ENCODE results near the gene GMPPA.
A peak's percentile ranks its signal among the peaks of the same experiment; 100 is the strongest.

GMPPA gene

DNA sequence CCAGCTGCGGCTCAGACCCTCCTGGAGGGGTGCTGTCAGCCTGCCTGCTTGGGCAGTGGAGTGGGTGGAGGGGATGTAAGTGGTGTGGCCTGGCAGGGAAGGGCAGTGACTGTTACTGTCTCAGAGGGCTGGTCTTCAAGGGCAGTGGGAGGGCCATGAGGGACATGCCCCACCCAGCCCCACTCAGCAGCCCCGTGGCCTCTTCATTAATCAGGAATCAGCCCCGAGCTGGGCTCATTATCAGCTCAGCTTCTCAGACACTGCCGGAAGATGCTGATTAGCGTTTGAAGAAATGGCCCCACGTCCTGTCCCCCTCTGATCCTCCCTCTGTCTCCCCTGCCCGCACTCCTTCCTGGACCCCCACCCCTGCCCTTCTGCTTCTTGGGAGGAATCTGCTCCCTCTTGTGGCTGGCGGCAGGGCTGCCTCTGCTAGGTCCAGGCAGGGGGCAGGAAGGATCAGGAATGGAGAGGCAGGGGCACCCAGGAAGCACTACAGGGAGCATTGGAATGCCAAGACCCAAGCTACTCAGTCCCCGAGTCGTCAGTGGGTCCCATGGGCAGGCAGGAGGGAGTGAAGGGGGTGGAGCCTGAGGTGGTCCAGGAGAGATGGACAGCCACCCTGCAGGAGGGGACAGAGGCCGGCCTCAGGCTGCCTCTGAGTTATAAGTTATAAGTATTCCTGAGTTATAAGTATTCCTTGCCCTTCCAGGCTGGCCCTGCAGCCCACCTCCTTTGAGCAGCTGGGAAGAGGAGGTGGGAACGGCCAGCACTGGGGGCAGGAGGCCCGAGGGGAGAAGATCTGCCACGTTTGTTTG is 22.6 kb downstream of the GMPPA start:
- TF ChIP-seq POLR2A (IDR thresholded peaks at IDR 0.05; ENCODE audit: low read length) = no peak
- no peak for TF ChIP-seq GATA1 (IDR thresholded peaks at IDR 0.05; ENCODE audit: low read depth, low read length)
- DNase-seq = peak; percentile 83 to 94

DNA sequence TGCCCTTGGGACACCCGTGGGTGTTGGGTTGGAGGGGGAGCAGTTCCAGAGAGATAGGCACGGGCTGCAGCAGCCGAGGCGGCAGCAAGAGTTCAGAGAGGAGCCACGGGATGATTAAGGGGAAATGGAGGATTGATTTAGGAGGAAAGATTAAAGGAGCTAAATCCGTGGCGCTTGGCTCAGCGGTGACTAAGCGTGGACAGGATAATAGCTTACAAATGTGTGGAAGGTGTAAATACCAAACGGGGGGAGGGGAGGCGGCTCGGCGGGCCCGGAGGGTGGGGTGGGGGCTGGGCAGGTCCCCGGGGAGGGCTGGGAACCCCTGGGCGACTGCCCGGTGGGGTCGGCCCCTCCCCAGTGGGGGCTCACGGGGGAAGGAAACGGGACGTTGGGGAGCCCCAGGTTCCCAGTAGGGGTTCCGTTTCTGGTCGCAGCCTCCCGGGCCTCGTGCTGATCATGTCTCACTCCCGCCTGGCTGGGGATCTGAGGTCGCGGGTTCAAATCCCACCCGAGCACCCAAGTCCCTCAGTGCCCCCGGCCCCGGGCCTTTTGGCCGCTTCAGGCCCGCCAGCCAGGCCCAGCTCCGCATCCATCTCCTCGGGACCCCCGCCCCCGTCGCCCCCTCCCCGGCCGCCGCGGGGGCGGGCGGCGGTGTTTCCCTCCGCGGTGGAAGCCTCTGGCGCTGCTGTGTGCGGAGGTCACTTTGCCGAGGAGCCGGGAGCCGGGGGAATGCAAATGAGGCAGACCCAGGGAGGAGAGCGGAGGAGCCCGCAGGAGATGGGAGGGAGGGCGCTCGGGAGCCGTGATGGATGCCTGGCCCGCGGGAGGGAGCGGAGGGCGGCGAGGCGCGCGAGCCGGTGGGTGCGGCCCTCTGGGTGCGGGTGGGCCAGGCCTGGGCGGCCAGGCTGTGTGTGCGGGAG is 23.7 kb downstream of the GMPPA start:
- TF ChIP-seq GATA1 (IDR thresholded peaks at IDR 0.05; ENCODE audit: low read depth, low read length) (no peak), POLR2A (IDR thresholded peaks at IDR 0.05; ENCODE audit: low read length) (no peak)
- DNase-seq = peak; percentile 61 to 77

- TF ChIP-seq POLR2A (IDR thresholded peaks at IDR 0.05; ENCODE audit: low read length) (no peak), GATA1 (IDR thresholded peaks at IDR 0.05; ENCODE audit: low read depth, low read length) (no peak)
- peak; percentile 38 to 44 for DNase-seq
Observed at GRCh38 chr2:219523031-219523671, 24.5 kb downstream of the GMPPA start.

DNA sequence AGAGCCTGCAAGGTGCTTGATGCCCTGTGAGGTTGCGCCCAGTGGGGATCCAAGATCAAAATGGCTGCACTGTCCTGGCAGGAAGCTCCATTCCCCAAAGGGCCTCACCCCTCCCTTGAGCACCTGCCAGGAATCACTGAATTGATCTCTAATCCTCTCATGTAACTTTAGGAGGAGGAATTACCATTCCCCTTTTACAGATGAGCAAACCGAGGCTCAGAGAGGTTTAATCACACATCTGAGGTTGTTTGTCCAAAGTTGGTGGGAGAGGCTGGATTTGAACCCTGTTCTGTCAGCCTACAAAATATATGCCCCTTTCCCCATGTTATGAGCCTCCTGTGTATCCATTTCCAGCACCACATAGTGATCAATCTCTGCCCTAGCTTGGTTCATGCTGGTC is 26.1 kb downstream of the GMPPA start:
- no peak for DNase-seq
- TF ChIP-seq POLR2A (IDR thresholded peaks at IDR 0.05; ENCODE audit: low read length) (no peak), GATA1 (IDR thresholded peaks at IDR 0.05; ENCODE audit: low read depth, low read length) (no peak)

GRCh38 chr2:219525533-219526232 is 27.0 kb downstream of the GMPPA start:
- peak; percentile 84 to 88 for DNase-seq
- TF ChIP-seq POLR2A (IDR thresholded peaks at IDR 0.05; ENCODE audit: low read length) = no peak
- TF ChIP-seq GATA1 (IDR thresholded peaks at IDR 0.05; ENCODE audit: low read depth, low read length) = peak; percentile 78

GRCh38 chr2:219526320-219527075 is 27.8 kb downstream of the GMPPA start:
- TF ChIP-seq GATA1 (IDR thresholded peaks at IDR 0.05; ENCODE audit: low read depth, low read length) (no peak), POLR2A (IDR thresholded peaks at IDR 0.05; ENCODE audit: low read length) (no peak)
- no peak for DNase-seq

- TF ChIP-seq POLR2A (IDR thresholded peaks at IDR 0.05; ENCODE audit: low read length) (no peak), GATA1 (IDR thresholded peaks at IDR 0.05; ENCODE audit: low read depth, low read length) (no peak)
- DNase-seq = no peak
Observed at GRCh38 chr2:219527076-219527394, 28.3 kb downstream of the GMPPA start.

GRCh38 chr2:219527472-219527871 is 28.8 kb downstream of the GMPPA start:
- DNase-seq = no peak

DNA sequence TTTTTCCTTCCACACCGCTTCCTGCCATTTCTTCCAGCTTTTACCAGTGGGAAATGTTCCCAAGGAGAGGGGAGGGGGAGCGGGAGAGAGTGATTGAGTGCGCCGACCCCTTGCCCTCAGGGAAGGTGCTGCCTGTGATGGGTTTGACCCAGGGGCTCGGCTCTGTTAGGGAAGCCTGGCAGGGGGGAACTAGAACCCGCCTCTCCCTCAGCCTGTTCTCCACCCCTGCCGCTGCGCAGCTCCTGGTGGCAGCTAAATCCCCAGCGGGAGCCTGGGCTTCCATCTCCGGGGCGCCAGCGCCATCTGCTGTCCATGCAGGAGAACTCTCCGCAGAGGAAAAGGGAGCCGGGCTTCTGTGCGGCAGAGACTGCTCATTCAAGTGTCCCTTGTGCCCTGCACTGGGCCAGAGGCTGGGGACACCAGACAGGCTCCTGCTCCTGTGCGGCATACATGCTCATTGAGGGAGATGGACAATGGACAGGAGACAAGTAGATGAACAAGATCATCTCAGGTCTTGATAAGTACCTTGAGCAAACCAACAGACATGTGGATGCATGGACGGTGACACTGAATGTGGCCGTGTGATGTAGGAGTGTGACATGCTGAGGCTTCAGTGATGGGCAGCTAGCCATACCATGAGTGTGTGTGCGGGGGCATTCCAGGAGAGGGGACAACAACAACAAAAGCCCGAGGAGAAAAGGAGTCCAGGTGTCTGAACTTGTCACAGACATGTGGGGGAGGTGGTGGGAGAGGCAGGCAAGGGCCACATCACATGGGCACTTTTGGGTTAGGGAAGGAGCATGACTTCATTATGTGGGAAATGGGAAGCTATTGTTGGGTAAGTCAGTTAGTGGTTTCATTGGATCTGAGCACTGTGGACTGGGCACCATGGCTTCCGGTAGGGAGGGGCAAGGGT is 31.6 kb downstream of the GMPPA start:
- DNase-seq = peak; percentile 88 to 93
- TF ChIP-seq POLR2A (IDR thresholded peaks at IDR 0.05; ENCODE audit: low read length) (no peak), GATA1 (IDR thresholded peaks at IDR 0.05; ENCODE audit: low read depth, low read length) (no peak)

More at GRCh38 chr2:219527472-219527871, 28.8 kb downstream of the GMPPA start:
- no peak for TF ChIP-seq GATA1 (IDR thresholded peaks at IDR 0.05; ENCODE audit: low read depth, low read length)
- TF ChIP-seq POLR2A (IDR thresholded peaks at IDR 0.05; ENCODE audit: low read length) = no peak

DNA sequence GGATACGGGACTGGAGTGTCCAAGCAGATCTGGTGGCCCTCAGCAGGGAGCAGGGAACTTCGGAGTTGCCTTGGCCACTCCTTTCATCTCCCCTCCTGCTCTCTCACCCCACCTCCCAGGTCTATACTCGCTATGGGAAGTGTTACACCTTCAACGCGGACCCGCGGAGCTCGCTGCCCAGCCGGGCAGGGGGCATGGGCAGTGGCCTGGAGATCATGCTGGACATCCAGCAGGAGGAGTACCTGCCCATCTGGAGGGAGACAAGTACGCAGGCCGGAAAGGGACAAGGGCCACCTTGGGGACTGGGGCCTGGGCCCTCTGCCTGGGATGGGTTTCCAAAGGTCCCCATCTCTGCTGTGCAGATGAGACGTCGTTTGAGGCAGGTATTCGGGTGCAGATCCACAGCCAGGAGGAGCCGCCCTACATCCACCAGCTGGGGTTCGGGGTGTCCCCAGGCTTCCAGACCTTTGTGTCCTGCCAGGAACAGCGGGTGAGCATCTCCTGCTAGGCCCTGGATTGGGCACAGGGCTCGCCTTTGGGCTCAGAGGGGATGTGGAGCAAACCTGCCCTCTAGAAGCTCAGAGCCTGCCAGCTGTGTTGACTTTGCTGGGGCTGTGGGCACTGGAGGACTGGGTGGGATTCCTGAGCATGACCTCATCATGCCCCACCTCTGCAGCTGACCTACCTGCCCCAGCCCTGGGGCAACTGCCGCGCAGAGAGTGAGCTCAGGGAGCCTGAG is 33.1 kb downstream of the GMPPA start:
- no peak for TF ChIP-seq POLR2A (IDR thresholded peaks at IDR 0.05; ENCODE audit: low read length)
- no peak for TF ChIP-seq GATA1 (IDR thresholded peaks at IDR 0.05; ENCODE audit: low read depth, low read length)
- no peak for DNase-seq

DNA sequence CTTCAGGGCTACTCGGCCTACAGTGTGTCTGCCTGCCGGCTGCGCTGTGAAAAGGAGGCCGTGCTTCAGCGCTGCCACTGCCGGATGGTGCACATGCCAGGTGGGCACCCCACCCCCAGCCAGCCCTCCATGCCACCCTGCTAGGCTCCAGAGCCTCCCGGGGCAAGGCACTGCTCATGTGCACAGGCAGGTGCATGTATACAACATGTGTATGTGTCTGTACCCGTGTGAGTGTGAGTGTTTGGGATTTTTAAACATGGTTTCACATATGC is 33.6 kb downstream of the GMPPA start:
- TF ChIP-seq POLR2A (IDR thresholded peaks at IDR 0.05; ENCODE audit: low read length) (no peak), GATA1 (IDR thresholded peaks at IDR 0.05; ENCODE audit: low read depth, low read length) (no peak)
- DNase-seq = no peak
